HepG2 (cell line): Measurements from ENCODE around the gene F7. TPM values are rescaled to one million over a fixed set of nuclear protein-coding genes. Genes with fewer than 3 reads are reported as not detected.
A peak's percentile ranks its signal among the peaks of the same experiment; 100 is the strongest.

Experiments
- ERF ChIP-seq: IDR thresholded peaks from 2 replicates; pipeline ENCODE4 v1.6.1; 2018; ENCODE audit warnings: missing biosample characterization, missing genetic modification reagents
- GFI1 ChIP-seq: sonication (generic); formaldehyde crosslinking; IDR thresholded peaks from 2 replicates; pipeline ENCODE4 v1.5.0; 2020; ENCODE audit warnings: missing genetic modification reagents, mild to moderate bottlenecking, borderline replicate concordance
- KAT2B ChIP-seq: fragments of 150-350 bp; IDR thresholded peaks from 2 replicates; pipeline ENCODE4 v1.6.1; 2014; ENCODE audit warnings: low read depth, low read length, borderline replicate concordance
- MZF1 ChIP-seq: sonication (generic); formaldehyde crosslinking; IDR thresholded peaks from 2 replicates; pipeline ENCODE4 v1.8.1; 2023; ENCODE audit warnings: mild to moderate bottlenecking, missing genetic modification reagents, borderline replicate concordance
- TOPORS ChIP-seq: sonication (generic); formaldehyde crosslinking; IDR thresholded peaks from 2 replicates; pipeline ENCODE4 v1.8.0; 2023; ENCODE audit warnings: mild to moderate bottlenecking, missing genetic modification reagents
- YEATS4 ChIP-seq: sonication (generic); formaldehyde crosslinking; IDR thresholded peaks from 2 replicates; pipeline ENCODE4 v1.4.0; 2020; ENCODE audit warnings: missing genetic modification reagents, borderline replicate concordance
- ZBTB40 ChIP-seq, 2 experiments: fragments of 450-650 bp in 1 of 2; sonication (generic) in 1 of 2; formaldehyde crosslinking in 1 of 2; IDR thresholded peaks; 2 replicates each; pipeline versions ENCODE4 v1.6.1 to v1.8.0; 2016 to 2022; ENCODE audit warnings: antibody characterized with exemption in 1 of 2, mild to moderate bottlenecking in 1 of 2, missing genetic modification reagents in 1 of 2
- ZNF709 ChIP-seq: sonication (generic); formaldehyde crosslinking; IDR thresholded peaks from 2 replicates; pipeline ENCODE4 v1.5.0; 2020; ENCODE audit warnings: mild to moderate bottlenecking, missing genetic modification reagents
- ZNF770 ChIP-seq: sonication (generic); formaldehyde crosslinking; IDR thresholded peaks from 2 replicates; pipeline ENCODE4 v1.5.0; 2020; ENCODE audit warnings: mild to moderate bottlenecking, missing genetic modification reagents
- ZNF788 ChIP-seq: sonication (generic); formaldehyde crosslinking; IDR thresholded peaks from 2 replicates; pipeline ENCODE4 v1.5.0; 2020; ENCODE audit warnings: mild to moderate bottlenecking, missing genetic modification reagents, borderline replicate concordance
- ZNF839 ChIP-seq: sonication (generic); formaldehyde crosslinking; IDR thresholded peaks from 2 replicates; pipeline ENCODE4 v1.4.0; 2020; ENCODE audit warnings: missing genetic modification reagents, mild to moderate bottlenecking, borderline replicate concordance
- ZNF883 ChIP-seq: sonication (generic); formaldehyde crosslinking; IDR thresholded peaks from 2 replicates; pipeline ENCODE4 v1.5.1; 2020; ENCODE audit warnings: mild to moderate bottlenecking, missing genetic modification reagents; ENCODE audit errors: not compliant biosample characterization
- polyA plus RNA-seq, 8 experiments: library from polyadenylated mRNA; depleted of rRNA in 3 of 8; stranded (reverse) in 7 of 8; unstranded in 1 of 8; fragments of >200 nt; fragmentation: Illumina TruSeq in 4 of 8; extraction: Trizol in 4 of 8; gene quantifications; 2 replicates each; pipeline versions ENCODE4 v1.2.1 to v1.2.3, GENCODE V29; 2011 to 2016; ENCODE audit warnings: low read depth in 4 of 8, missing spikeins in 1 of 8, mixed read lengths in 1 of 8; ENCODE audit not compliant: insufficient read depth in 1 of 8
- total RNA-seq, 5 experiments: library from RNA; depleted of rRNA; stranded (reverse); fragments of >200 nt; fragmentation: Illumina TruSeq; extraction: Trizol; gene quantifications; 2 replicates each; pipeline ENCODE4 v1.2.3, GENCODE V29; 2016; ENCODE audit warnings: low read depth in 1 of 5
- TF ChIP-seq, protein P1 (sequence below): sonication (generic); formaldehyde crosslinking; IDR thresholded peaks from 2 replicates; pipeline ENCODE4 v1.4.0; 2020; ENCODE audit warnings: missing genetic modification reagents
- TF ChIP-seq, protein P2 (sequence below): IDR thresholded peaks from 2 replicates; pipeline ENCODE4 v1.6.1; 2016; ENCODE audit warnings: missing compliant biosample characterization, missing genetic modification reagents, borderline replicate concordance

Gene F7
- total and polyA plus RNA-seq, 2 of the 13 experiments (the other 11 are each of a cell fraction or from before 2014, with no cell fraction given) = 12.6 to 26.5 TPM

DNA sequence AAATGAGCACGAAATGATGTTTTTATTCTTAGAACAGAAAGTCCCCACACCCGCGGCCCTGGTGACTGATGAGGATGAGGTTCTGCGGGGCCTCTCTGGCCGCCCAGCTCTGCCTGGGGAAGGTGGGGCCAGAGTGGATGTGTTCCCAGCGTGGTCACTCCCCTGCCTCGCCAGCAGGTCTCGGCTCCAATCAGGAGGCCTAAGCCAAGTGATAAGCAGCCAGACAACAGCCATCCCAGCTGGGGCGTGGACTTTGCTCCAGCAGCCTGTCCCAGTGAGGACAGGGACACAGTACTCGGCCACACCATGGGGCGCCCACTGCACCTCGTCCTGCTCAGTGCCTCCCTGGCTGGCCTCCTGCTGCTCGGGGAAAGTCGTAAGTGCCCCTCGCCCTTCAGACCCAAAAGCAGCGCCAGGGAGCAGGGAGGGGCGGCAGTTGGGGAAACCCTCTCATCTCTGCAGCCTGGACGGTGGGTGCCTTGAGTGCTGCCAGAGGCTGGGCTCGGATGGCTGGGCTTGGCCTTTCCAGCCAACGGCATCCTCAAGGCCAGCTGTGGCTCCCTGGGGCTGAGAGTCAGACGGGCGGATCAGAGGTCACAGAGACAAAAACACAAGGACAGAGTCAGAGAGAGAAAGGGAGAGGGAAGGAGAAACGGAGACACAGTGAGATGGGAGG lies 17.1 kb downstream of the F7 start, which contains the start of gene F10 (continued):
- TF ChIP-seq, protein P1, sequence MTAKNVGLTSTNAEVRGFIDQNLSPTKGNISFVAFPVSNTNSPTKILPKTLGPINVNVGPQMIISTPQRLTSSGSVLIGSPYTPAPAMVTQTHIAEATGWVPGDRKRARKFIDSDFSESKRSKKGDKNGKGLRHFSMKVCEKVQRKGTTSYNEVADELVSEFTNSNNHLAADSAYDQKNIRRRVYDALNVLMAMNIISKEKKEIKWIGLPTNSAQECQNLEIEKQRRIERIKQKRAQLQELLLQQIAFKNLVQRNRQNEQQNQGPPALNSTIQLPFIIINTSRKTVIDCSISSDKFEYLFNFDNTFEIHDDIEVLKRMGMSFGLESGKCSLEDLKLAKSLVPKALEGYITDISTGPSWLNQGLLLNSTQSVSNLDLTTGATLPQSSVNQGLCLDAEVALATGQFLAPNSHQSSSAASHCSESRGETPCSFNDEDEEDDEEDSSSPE (CRISPR knock-in tag) = peak; percentile 53; the same call in 1 of the 2 replicates
- TF ChIP-seq ZNF839 (CRISPR knock-in tag) (no peak; the same call in 1 of the 2 replicates), ZNF788 (CRISPR knock-in tag) (peak; percentile 93; the same call in 1 of the 2 replicates), KAT2B (no peak), ZNF883 (CRISPR knock-in tag) (peak; percentile 64), MZF1 (CRISPR knock-in tag) (peak; percentile 75; the same call in 1 of the 2 replicates), ZNF770 (CRISPR knock-in tag) (peak; percentile 90), TOPORS (peak; percentile 89; the same call in 1 of the 2 replicates), ZBTB40 (IDR thresholded peaks at IDR 0.05) (no peak), ZBTB40 (CRISPR knock-in tag; IDR thresholded peaks at IDR 0.05) (peak; percentile 37; the same call in 1 of the 2 replicates), ERF (CRISPR knock-in tag) (peak; percentile 85), GFI1 (CRISPR knock-in tag) (no peak; the same call in 1 of the 2 replicates), ZNF709 (CRISPR knock-in tag) (0 out of 2 replicates have a peak, but pooled peaks have one; percentile 42), YEATS4 (CRISPR knock-in tag) (peak; percentile 95)
- TF ChIP-seq, protein P2, sequence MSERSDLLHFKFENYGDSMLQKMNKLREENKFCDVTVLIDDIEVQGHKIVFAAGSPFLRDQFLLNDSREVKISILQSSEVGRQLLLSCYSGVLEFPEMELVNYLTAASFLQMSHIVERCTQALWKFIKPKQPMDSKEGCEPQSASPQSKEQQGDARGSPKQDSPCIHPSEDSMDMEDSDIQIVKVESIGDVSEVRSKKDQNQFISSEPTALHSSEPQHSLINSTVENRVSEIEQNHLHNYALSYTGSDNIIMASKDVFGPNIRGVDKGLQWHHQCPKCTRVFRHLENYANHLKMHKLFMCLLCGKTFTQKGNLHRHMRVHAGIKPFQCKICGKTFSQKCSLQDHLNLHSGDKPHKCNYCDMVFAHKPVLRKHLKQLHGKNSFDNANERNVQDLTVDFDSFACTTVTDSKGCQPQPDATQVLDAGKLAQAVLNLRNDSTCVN (CRISPR knock-in tag) = peak; percentile 74
